Activated T-cell treated with anti-CD3 and anti-CD28 coated beads, Interleukin-2, amount 50 U/mL, for 72 hours (primary cell): ENCODE measurements around the gene VTCN1. TPM values are rescaled to one million over a fixed set of nuclear protein-coding genes. Genes with fewer than 3 reads are reported as not detected.
"Not testable (repeated sequence)": the region's sequence is repeated elsewhere in the genome, so short reads cannot be mapped to it uniquely, and the experiment has no call there.

Experiments
- ATAC-seq, 2 donors: fragments of 150-1000 bp; cut with Tn5 transposase; replicated peaks in 1 of 2; 2 replicates each; pipeline ENCODE4 v1.10.0; 2021; ENCODE audit warnings: moderate library complexity in 2 of 2, mild to moderate bottlenecking in 1 of 2
- DNase-seq, 2 donors: peaks; one replicate each; pipeline ENCODE4 v3.0.0; 2021 to 2022; ENCODE audit warnings: mixed read lengths in 1 of 2
- H3K27ac Mint-ChIP-seq: one replicate; pipeline ENCODE4 v1.8.0; 2022; ENCODE audit warnings: mild to moderate bottlenecking, moderate library complexity, mixed read lengths
- H3K27me3 Mint-ChIP-seq: one replicate; pipeline ENCODE4 v1.8.0; 2022; ENCODE audit warnings: low read depth, mixed read lengths
- H3K36me3 Mint-ChIP-seq, 2 donors: one replicate each; pipeline ENCODE4 v1.8.0; 2022; ENCODE audit warnings: mixed read lengths in 2 of 2, mild to moderate bottlenecking in 1 of 2; ENCODE audit not compliant: insufficient read depth in 2 of 2
- H3K4me1 Mint-ChIP-seq: one replicate; pipeline ENCODE4 v1.8.0; 2022; ENCODE audit warnings: low read depth, mixed read lengths
- H3K4me3 Mint-ChIP-seq, 2 donors: one replicate each; pipeline ENCODE4 v1.8.0; 2022; ENCODE audit warnings: mild to moderate bottlenecking in 2 of 2, mixed read lengths in 2 of 2, moderate library complexity in 2 of 2
- H3K9me3 Mint-ChIP-seq, 2 donors: one replicate each; pipeline ENCODE4 v1.8.0; 2022; ENCODE audit warnings: mixed read lengths in 2 of 2
- total RNA-seq, 2 donors: library from RNA; stranded (reverse); gene quantifications; one replicate each; pipeline ENCODE4 v1.2.3, GENCODE V29; 2022

Gene VTCN1, protein sequence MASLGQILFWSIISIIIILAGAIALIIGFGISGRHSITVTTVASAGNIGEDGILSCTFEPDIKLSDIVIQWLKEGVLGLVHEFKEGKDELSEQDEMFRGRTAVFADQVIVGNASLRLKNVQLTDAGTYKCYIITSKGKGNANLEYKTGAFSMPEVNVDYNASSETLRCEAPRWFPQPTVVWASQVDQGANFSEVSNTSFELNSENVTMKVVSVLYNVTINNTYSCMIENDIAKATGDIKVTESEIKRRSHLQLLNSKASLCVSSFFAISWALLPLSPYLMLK
- not detected for total RNA-seq

DNA sequence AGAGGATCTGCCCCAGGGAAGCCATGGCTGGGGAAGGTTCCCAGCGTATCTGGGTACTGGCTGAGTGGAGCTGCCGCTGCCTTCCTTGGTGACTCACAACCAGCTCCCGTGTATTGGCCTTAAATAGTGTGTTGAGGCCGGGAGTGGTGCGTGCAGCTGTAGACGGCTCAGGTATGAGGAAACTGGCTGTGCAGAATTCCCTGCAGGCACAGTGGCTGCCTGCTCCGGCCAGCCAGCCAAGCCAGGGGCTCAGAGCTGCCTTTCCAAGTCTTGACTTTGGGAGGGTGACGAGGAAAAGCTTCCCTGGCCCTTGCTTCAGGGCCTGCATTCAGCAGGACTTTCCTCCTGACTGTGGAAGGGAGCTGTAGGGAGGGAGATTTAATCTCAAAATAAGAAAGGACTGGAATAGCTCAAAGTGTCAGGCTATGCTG lies at the start of gene VTCN1:
Gene VTCN1 (minus strand): TSS at position 97 of the 431 bp plus-strand sequence. CDS start 72 bp downstream, at position 25.
- H3K27ac Mint-ChIP-seq = no peak within 1 kb of the TSS
- H3K4me3 Mint-ChIP-seq = no peak within 1 kb of the TSS
- no peaks in the 10 kb centered on the region for H3K9me3 Mint-ChIP-seq
- ATAC-seq (no peak), DNase-seq (no peak)
- H3K4me1 Mint-ChIP-seq = no peaks in the 10 kb centered on the region
- no peaks in the 10 kb centered on the region for H3K36me3 Mint-ChIP-seq
- H3K27me3 Mint-ChIP-seq = peaks cover 14% of the 10 kb centered on the region

DNA sequence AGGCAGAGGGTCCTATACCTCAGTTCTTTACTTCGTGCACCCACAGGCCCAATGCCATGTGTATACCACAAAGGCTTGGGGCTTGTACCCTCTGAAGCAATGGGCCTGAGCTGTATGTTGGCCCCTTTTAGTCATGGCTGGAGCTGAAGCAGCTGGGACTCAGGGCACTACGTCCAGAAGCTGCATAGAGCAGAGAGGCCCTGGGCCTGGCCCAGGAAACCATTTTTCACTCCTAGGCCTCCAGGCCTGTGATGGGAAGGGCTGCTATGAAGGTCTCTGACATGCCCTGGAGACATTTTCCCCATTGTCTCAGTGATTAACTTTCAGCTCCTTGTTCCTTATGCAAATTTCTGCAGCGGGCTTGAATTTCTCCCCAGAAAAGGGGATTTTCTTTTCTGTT lies 48.1 kb upstream of the VTCN1 start:
- H3K9me3 Mint-ChIP-seq = peaks cover 5 to 8% of the 10 kb centered on the region in 2 donors
- no peak overlapping the region for H3K4me3 Mint-ChIP-seq
- H3K27me3 Mint-ChIP-seq = no peaks in the 10 kb centered on the region
- H3K4me1 Mint-ChIP-seq = no peaks in the 10 kb centered on the region
- DNase-seq (no peak), ATAC-seq (no peak)
- peaks cover 3 to 4% of the 10 kb centered on the region in 2 donors for H3K36me3 Mint-ChIP-seq
- H3K27ac Mint-ChIP-seq = no peak overlapping the region

DNA sequence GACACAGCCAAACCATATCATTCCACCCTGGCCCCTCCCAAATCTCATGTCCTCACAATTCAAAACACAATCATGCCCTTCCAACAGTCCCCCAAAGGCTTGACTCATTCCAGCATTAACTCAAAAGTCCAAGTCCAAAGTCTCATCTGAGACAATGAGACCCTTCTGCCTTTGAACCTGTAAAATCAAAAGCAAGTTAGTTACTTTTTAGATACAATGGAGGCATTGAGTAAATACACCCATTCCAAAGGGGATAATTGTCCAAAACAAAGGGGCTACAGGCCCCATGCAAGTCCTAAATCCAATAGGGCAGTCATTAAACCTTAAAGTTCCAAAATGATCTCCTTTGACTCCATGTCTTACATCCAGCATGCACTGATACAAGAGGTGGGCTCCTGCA lies 47.3 kb upstream of the VTCN1 start:
- H3K4me1 Mint-ChIP-seq, H3K27me3 Mint-ChIP-seq, H3K4me3 Mint-ChIP-seq, DNase-seq, H3K9me3 Mint-ChIP-seq, H3K36me3 Mint-ChIP-seq, H3K27ac Mint-ChIP-seq, ATAC-seq: not testable (repeated sequence)

DNA sequence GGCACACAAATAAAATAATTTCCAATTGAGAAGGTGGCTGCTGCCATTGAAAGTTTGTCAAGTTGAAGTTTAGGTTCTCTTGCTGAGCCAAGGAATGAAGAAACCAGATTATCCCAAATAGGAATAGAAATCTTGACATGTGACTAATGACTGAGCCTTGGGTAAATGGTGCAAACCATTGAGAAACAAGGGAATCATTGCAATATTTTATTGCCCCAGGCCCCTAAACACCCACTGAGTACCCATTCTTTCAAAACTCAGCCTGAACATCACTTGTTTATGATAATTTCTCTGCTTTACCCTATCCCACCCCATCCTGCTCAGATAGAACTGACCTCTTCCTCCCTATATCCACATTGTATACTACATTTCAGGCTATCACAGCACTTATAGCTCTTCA lies 46.6 kb upstream of the VTCN1 start:
- H3K27ac Mint-ChIP-seq = no peak overlapping the region
- no peak for DNase-seq
- no peaks in the 10 kb centered on the region for H3K27me3 Mint-ChIP-seq
- no peaks in the 10 kb centered on the region for H3K4me1 Mint-ChIP-seq
- peaks cover 3 to 4% of the 10 kb centered on the region in 2 donors for H3K36me3 Mint-ChIP-seq
- H3K9me3 Mint-ChIP-seq = peaks cover 5 to 8% of the 10 kb centered on the region in 2 donors
- no peak for ATAC-seq
- H3K4me3 Mint-ChIP-seq = no peak overlapping the region

DNA sequence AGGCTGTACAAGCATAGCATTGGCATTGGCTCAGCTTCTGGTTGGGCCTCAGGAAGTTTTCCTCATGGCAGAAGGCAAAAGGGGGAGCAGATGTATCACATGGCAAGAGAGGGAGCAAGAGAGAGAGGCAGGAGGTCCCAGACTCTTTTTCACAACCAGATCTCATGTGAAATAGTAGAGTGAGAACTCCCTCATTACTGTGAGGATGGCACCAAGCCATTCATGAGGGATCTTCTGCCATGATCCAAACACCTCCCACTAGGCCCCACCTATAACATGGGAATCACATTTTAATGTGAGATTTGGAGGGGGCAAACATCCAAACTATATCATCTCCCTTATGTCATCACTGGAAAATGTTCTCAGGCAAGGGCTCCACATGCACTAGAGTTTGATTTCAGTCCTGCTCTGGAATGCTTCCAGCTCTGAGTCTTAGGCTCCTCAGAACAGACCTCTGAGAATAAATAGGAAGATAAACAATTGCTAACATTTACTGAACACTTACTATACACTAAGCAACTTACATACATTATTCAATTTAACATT lies 39.4 kb upstream of the VTCN1 start:
- ATAC-seq = no peak
- H3K4me1 Mint-ChIP-seq = no peaks in the 10 kb centered on the region
- no peak for DNase-seq
- no peak overlapping the region for H3K27ac Mint-ChIP-seq
- no peak overlapping the region for H3K4me3 Mint-ChIP-seq
- no peaks in the 10 kb centered on the region for H3K36me3 Mint-ChIP-seq
- H3K9me3 Mint-ChIP-seq = no peaks in the 10 kb centered on the region
- H3K27me3 Mint-ChIP-seq = peaks cover 14% of the 10 kb centered on the region

DNA sequence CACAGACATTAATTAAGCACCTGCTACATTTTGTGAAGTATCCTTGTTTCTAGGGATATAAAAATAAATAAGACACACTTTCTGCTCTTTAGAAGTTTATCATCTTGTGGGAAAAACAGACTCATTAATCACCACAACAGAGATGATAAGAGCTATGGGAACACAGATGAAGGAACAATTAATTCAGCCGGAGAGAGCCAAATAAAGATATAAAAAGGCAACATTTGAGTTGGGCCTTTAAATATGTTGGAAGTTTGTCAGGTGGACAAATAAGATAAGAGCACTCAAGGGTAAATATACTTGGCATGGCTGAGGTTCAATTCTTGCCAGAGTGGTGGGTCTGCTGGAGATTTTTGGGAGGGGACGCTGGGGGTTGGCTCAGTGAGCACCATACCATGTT lies 34.2 kb upstream of the VTCN1 start:
- ATAC-seq (no peak), DNase-seq (no peak)
- H3K36me3 Mint-ChIP-seq = no peaks in the 10 kb centered on the region
- H3K27ac Mint-ChIP-seq = no peak overlapping the region
- no peaks in the 10 kb centered on the region for H3K9me3 Mint-ChIP-seq
- no peaks in the 10 kb centered on the region for H3K4me1 Mint-ChIP-seq
- H3K4me3 Mint-ChIP-seq = no peak overlapping the region
- H3K27me3 Mint-ChIP-seq = peaks cover 43% of the 10 kb centered on the region

DNA sequence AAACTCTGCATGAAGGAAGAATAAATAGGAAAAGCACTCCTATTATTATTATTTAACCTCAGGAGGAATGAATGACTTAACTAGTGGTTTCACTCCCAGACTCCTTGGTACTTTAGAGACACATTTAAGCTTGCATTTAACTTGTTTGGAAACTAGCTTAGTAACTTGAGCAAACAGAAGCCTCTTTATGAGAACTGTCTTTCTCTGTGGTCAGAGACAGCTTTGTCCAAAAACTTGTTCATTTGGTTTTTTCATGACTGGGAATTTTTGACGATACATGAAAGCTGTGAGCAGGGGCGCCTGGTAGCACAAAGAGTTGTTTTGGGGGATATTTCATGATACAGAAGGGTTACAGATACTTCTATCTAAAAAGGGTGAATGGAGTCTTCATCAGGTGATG lies 33.6 kb upstream of the VTCN1 start:
- no peak overlapping the region for H3K27ac Mint-ChIP-seq
- no peaks in the 10 kb centered on the region for H3K4me1 Mint-ChIP-seq
- H3K9me3 Mint-ChIP-seq = no peaks in the 10 kb centered on the region
- peaks cover 43% of the 10 kb centered on the region for H3K27me3 Mint-ChIP-seq
- DNase-seq (no peak), ATAC-seq (no peak)
- no peak overlapping the region for H3K4me3 Mint-ChIP-seq
- H3K36me3 Mint-ChIP-seq = no peaks in the 10 kb centered on the region

DNA sequence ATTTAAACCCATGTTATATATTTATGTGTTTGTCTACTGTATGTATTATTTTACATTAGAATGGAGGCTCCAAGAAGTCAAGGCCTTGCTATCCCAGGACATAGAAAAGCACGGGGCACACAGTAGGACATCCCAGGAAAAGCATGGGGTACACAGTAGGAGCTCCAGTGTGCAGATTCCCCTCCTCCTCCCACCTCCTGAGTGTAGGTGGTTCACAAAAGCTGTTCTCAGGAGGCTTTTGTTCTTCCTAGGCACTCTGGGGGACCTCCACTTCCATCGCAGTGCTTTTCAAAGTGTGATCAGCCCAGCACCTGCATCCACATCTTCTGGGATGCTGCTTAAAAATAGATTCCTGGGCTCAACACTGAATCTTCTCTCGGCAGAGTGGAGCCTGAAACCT lies 30.8 kb upstream of the VTCN1 start:
- no peak overlapping the region for H3K4me3 Mint-ChIP-seq
- no peak for ATAC-seq
- no peak overlapping the region for H3K27ac Mint-ChIP-seq
- peaks cover 43% of the 10 kb centered on the region for H3K27me3 Mint-ChIP-seq
- H3K36me3 Mint-ChIP-seq = no peaks in the 10 kb centered on the region
- no peak for DNase-seq
- no peaks in the 10 kb centered on the region for H3K4me1 Mint-ChIP-seq
- H3K9me3 Mint-ChIP-seq = no peaks in the 10 kb centered on the region

DNA sequence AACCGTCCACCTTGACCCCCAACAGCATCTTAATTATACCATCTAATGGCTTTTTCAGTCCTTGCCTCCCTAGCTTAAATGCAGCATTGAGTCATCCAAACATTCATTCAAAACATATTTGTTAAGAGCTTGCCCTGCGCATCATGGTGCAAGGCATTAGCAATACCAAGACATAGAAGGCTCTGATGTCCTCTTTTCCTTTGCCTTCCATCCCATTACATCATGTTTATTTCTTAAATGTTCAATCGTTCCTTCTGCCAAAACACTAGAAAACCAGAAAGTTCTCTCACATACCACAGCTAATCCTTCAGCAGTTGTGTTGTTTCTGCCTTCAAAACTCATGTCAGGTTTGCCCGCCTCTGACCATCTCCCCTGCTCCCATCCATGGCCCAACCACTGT lies 29.8 kb upstream of the VTCN1 start:
- no peak overlapping the region for H3K27ac Mint-ChIP-seq
- H3K27me3 Mint-ChIP-seq = peaks cover 36% of the 10 kb centered on the region
- ATAC-seq (no peak), DNase-seq (no peak)
- H3K36me3 Mint-ChIP-seq = no peaks in the 10 kb centered on the region
- no peaks in the 10 kb centered on the region for H3K4me1 Mint-ChIP-seq
- no peak overlapping the region for H3K4me3 Mint-ChIP-seq
- no peaks in the 10 kb centered on the region for H3K9me3 Mint-ChIP-seq

DNA sequence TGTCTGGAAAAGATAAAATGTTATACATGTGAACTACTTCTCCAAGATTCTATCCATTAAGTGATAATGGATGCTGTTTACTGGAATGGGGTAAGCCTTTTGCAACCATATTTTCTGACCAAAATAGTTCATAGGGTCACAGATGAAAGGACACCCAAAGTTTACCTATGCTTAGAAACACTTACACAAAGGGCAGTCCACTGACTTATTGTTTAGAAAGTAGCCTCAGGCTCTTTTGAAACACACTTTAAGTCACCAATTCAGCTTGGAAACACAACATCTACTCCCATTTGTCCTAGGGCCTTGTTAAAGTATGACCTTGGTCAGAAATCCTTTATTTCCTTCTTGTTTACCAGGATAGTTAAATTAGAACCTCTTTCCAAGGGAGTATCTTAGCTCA lies 28.7 kb upstream of the VTCN1 start:
- Mint-ChIP-seq H3K36me3 (no peaks in the 10 kb centered on the region), H3K4me1 (no peaks in the 10 kb centered on the region), H3K27me3 (peaks cover 32% of the 10 kb centered on the region), H3K9me3 (peaks cover 0 to 2% of the 10 kb centered on the region in 2 donors), H3K27ac (no peak overlapping the region), H3K4me3 (no peak overlapping the region)
- ATAC-seq (no peak), DNase-seq (no peak)

DNA sequence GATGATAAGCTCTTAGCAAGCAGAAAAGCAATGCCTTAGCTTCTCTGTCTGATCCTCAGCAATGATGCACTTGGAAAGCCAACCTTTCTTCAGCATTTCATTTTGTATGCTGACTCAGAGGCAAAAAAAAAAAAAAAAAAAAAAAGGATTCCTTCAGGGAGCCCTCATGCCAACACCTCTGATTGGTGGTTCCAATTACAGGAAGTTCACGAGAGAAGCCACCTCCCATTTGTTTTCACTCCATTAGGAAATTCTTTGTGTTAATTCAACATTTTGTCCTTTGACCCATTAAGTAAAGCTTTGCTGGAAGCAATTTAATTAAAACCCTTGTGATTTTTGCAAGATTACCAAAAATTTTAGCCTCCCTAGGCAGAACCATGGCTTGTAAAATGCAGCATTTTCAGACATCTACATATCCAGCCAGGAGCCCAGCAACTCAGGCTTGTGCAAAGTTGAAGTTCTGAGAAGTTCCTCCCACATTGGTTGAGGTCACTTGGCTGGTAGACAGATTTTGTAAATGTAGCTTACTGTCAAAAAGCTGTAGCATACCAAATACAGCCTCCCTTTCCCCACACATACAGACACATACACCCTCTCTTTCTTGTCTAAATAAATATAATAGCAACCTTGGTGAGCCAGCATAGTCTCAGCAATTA lies 27.1 kb upstream of the VTCN1 start:
- ATAC-seq = no peak
- peaks cover 0 to 2% of the 10 kb centered on the region in 2 donors for H3K9me3 Mint-ChIP-seq
- H3K27me3 Mint-ChIP-seq = peaks cover 22% of the 10 kb centered on the region
- DNase-seq = no peak
- H3K4me3 Mint-ChIP-seq = no peak overlapping the region
- H3K36me3 Mint-ChIP-seq = no peaks in the 10 kb centered on the region
- no peaks in the 10 kb centered on the region for H3K4me1 Mint-ChIP-seq
- no peak overlapping the region for H3K27ac Mint-ChIP-seq

DNA sequence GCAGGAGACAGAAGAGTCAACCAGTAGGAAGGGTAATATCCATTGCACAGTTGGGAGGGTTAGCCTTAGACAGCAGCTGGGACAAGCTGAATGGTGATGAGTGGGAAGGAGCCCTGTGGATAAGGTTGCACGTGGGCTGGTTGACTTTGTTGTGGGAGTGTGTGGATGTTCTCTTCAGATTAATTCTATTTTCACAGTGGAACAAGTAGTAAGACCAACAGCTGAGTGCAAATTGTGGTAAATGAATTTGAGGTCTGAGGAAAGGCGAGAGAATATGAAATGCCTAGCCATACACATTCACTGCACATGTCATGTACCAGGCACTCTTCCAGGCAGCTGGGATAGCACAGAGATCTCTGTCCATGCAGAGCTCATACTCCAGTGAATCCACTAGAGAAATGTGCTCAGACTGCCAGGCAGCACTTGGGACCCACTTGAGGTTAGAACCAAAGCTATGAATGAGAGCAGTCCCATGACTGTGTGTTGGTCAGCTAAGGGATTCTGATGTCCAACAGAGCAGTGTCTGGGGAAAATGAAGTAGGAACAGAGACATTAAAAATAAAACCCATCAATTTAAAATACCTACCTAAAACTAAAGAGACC lies 25.2 kb upstream of the VTCN1 start:
- no peak overlapping the region for H3K27ac Mint-ChIP-seq
- H3K4me1 Mint-ChIP-seq = no peaks in the 10 kb centered on the region
- H3K36me3 Mint-ChIP-seq = no peaks in the 10 kb centered on the region
- ATAC-seq = no peak
- no peak overlapping the region for H3K4me3 Mint-ChIP-seq
- H3K27me3 Mint-ChIP-seq = peaks cover 18% of the 10 kb centered on the region
- DNase-seq = no peak
- H3K9me3 Mint-ChIP-seq = peaks cover 0 to 3% of the 10 kb centered on the region in 2 donors

DNA sequence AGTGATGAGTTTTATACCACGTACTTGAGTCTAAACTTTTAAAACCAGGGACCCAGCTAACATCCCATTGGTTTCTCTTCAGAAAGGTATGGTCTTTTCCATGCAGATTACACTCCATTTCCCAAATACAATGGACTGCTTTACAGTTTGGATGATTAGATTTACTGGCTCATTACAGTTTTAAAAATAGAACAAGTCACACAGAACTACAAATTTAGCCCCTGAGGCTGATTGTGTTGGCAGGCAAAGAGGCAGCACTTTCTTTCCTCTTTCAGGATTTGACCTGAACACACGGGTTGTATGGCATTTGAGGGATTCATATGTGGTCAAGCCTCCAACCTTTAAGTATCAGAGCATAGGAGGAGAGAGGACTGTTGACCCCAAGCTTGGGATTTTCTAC lies 21.8 kb upstream of the VTCN1 start:
- Mint-ChIP-seq H3K9me3 (peaks cover 2 to 4% of the 10 kb centered on the region in 2 donors), H3K36me3 (no peaks in the 10 kb centered on the region), H3K27ac (no peak overlapping the region), H3K4me3 (no peak overlapping the region), H3K27me3 (peaks cover 9% of the 10 kb centered on the region), H3K4me1 (no peaks in the 10 kb centered on the region)
- DNase-seq = no peak
- ATAC-seq = no peak
